Inferior parietal cortex (tissue), 1 donor: ENCODE results near the gene NKAPD1.
"Not testable (repeated sequence)": the region's sequence is repeated elsewhere in the genome, so short reads cannot be mapped to it uniquely, and the experiment has no call there.

Experiments
- DNase-seq: peaks from one replicate; pipeline ENCODE4 v3.0.0-alpha.2; 2016; ENCODE audit errors: extremely low spot score

The NKAPD1 gene, protein sequence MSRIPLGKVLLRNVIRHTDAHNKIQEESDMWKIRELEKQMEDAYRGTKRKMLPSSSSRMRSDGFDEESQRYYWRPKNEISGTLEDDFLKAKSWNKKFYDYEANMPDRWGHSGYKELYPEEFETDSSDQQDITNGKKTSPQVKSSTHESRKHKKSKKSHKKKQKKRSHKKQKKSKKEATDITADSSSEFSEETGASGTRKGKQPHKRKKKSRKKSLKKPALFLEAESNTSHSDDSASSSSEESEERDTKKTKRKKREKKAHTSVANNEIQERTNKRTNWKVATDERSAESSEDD

DNA sequence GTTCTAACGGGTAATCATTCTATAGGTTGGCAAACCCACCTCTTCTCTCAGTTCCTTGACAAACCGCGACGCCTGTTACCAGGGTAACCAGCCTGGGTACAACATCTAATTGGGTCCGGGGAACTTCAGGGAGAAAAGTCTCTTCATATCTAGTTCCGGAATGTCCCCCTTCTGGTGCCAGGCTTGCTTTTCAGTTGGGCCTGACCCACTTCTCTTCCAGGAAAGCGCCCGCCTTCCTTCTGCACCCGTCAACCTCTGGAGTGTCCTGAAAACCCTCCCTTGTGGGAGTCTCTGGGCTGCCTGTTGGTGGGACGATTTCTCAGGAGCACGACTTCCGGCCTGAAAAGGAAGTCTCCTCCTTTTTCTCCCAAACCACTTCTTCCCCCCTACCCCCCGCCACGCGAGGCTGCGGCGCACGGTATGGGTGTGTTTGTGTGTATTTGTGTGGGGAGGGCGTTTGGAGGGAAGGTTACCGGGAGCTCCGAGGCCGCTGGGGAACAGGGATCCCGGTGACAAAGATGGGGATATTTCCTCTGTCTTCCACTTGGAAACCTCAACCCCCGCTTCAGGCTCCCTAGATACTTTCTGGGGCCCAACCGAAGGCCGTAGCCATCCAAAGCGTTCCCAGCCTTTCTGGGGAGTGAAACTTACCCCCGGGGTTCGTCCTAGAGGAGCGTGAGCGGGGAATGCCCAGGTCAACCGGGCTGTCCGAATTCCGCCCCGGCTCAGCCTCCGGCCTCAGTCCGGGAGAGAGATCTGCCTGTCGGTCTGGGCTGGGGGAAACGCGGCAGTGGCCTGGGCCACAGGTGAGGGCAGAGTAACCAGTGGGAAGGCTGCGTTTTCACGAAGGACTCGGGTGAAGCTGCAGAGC lies at the start of gene NKAPD1, which contains the start of gene PIH1D2:
Gene NKAPD1, plus strand, starts transcription at position 359 of the 871 bp plus-strand sequence. CDS start 1,276 bp downstream, outside the sequence.
Gene PIH1D2, minus strand, starts transcription at position 77 of the 871 bp plus-strand sequence. CDS start 843 bp downstream, outside the sequence.
- DNase-seq = peak; percentile 95

DNA sequence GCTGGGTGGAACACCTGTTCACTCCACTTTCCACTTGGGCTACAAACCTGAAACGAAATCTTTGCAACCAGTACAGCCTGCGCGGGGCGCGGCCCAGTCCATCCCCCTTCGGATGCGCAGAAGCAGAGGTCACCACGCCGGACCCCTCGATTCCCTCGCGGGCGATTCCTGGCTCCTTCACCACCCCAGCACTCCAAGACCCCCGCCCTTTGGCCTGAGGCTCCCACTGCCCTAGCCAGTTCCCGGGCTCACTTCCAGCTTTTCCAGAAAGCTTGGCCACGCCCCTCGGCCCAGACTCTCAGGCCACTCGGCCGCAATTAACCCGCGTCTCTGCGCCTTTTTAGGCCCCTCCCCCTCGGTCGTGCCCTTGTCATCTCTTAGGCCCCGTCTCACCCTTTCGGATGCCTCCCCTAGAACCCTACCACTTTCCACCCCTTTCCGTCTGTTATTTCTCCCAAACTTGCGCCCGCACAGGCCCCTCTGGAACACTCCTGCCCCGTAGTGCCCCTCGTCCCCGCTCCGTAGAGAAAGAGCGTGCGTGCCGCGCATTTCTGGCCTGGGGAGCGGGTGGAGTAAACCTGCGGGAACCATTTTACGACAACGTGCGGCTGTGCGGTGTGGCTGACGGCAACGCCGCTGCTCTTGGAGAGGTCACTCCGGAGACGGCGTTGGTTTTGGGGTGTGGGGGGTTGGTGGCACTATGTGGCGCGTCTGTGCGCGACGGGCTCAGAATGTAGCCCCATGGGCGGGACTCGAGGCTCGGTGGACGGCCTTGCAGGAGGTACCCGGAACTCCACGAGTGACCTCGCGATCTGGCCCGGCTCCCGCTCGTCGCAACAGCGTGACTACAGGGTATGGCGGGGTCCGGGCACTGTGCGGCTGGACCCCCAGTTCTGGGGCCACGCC lies 49.1 kb upstream of the NKAPD1 start, which contains the start of gene DLAT:
Gene DLAT, plus strand, starts transcription at position 636 of the 906 bp plus-strand sequence. Its CDS starts 65 bp downstream, at position 701.
- DNase-seq = peak; percentile 83

DNA sequence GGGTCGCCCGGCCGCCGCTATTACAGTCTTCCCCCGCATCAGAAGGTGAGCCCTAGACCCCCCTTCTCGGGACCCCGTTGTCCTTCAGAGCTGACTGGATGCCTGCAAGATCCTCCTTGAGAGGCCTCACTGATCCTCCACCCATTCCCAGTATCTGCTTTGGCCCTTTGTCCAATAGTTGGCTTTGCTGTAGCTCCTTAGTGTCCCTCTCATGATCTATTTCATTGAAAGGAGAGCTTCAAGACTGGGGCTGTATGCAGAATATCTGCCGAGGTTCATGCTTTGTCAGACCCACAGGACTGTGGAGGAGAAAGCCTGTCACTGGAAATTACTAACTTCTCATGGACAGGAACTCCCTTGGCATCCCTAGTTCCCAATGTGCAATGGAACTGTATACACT lies 48.4 kb upstream of the NKAPD1 start:
- DNase-seq = no peak

DNA sequence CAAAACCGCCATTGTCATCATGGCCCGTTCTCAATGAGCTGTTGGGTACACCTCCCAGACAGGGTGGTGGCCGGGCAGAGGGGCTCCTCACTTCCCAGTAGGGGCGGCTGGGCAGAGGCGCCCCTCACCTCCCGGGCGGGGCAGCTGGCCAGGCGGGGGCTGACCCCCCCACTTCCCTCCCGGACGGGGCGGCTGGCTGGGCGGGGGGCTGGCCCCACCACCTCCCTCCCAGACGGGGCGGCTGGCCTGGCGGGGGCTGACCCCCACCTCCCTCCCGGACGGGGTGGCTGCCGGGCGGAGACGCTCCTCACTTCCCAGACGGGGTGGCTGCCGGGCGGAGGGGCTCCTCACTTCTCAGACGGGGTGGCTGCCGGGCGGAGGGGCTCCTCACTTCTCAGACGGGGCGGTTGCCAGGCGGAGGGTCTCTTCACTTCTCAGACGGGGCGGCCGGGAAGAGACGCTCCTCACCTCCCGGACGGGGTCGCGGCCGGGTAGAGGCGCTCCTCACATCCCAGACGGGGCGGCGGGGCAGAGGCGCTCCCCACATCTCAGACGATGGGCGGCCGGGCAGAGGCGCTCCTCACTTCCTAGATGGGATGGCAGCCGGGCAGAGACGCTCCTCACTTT lies 47.2 kb upstream of the NKAPD1 start:
- not testable (repeated sequence) for DNase-seq

DNA sequence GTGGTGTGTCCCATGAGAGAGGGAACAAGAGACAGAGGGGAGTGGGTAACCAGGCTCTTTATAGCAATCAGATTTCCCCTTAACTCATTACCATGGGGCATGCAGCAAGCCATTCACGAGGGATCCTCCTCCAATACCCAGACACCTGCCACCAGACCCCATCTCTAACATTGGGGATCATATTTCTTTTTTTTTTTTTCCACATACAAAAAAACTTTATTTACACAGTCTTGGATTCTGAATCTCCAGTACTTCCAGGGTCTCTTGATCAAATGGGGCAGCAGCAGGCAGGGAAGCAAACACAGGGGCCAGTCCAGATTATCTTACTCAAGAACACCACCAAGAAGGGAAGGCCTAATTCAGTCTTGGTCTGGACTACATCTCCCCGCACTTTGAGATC lies 44.6 kb upstream of the NKAPD1 start:
- no peak for DNase-seq

DNA sequence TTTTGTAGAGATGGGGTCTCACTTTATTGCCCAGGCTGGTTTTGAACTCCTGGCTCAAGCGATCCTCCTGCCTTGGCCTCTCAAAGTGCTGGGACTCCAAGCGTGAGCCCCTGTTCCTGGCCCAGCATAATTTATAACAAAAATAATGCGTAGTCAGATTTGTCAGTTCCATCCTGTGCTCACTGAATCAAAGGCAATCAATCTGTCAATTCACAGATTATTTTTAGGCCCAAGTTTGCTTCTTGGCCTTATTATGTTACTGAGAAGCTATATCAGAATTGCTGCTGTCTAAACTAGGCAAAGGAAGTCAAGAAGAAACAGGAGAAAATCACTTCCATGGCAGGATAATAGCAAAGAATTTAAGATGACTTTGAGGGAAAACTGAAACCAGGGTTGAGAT lies 40.2 kb upstream of the NKAPD1 start:
- no peak for DNase-seq

DNA sequence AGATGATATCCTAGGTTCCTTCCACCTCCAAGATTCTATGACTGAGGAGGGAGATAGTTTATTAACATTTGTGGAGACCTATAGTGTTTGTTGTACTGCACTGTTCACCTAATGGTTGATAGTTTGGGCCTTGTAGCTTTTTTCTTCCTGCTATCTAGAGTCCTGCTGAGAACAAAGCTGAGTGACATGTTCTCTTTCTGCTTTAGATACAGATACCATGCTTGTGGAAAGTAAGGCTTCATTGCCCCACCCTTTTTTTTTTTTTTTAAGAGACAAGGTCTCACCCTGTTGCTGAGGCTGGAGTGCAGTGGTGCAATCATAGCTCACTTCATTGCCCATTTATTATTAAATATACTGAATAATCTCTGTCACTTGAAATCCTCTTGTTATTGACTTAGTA lies 36.6 kb upstream of the NKAPD1 start:
- DNase-seq = no peak

DNA sequence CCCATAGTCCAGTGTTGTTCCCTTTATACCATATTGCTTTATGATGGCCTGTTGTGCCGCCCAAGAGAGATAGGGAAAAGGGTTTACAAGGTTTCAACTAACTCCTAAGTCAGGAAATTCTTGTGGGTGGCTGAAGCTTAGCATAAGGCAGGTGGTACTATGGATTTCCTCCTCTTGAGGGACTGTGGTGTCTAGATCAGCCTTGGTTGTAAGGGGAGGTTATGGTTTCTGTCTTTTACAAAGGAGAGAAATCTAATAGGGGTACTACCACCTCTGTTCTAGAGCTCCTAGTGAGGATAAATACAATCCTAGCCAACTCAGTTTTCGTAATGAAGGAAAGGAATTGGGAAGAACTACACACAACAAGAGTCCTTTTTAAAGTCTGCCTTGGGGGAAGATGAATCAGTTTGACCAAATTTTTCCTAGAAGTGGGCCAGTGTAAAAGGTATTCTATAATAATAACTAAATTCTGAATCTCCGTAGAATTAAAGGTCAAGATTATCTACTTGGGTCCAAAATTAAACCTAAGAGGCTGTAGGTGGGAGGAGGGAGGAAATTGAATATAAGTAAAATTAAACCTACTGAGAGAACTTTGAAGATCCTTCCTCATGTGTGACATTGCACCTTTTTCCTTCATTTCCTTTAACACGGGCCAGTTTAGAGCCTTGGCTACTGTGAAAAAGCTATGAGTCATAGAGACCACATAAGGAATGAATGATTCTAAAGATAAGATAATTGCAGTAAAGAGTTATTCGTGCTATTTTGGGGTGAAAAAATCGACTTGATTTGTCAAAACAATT lies 31.7 kb upstream of the NKAPD1 start:
- DNase-seq = no peak

DNA sequence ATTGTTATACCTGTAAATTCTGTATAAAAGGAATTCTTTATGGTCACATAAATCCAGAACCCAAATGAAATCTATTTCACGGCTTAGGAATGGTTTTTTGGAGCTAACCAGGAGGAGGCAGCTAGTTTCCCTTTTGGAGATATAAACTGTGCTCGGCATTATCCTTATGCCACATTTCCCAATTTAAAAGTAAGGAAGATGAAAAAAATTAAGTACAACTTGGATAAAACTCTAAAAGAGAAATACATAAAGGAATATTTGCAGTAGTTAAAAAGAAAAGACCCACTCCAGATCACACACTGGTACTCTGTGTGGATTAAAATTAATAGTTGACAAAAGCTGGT lies 31.2 kb upstream of the NKAPD1 start:
- DNase-seq = no peak

DNA sequence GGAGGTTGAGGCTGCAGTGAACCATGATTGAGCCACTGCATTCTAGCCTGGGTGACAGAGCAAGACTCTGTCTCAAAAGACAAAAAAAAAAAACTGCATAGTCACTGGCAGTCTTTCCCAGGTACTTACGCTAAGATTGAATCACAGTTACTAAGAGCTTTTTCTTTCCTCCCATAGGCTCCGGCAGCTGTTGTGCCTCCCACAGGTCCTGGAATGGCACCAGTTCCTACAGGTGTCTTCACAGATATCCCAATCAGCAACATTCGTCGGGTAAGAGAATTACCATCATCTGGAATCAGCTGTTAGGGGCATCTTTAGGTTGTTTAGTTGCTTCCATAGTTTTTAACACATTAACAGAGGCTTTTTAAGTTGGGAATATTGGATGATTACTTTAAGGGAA lies 29.1 kb upstream of the NKAPD1 start:
- no peak for DNase-seq

DNA sequence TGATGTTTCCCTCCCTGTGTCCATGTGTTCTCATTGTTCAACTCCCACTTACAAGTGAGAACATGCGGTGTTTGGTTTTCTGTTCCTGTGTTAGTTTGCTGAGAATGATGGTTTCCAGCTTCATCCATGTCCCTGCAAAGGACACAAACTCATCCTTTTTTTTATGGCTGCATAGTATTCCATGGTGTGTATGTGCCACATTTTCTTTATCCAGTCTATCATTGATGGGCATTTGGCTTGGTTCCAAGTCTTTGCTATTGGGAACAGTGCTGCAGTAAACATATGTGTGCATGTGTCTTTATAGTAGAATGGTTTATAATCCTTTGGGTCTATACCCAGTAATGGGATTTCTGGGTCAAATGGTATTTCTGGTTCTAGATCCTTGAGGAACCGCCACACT lies 27.5 kb upstream of the NKAPD1 start:
- not testable (repeated sequence) for DNase-seq

DNA sequence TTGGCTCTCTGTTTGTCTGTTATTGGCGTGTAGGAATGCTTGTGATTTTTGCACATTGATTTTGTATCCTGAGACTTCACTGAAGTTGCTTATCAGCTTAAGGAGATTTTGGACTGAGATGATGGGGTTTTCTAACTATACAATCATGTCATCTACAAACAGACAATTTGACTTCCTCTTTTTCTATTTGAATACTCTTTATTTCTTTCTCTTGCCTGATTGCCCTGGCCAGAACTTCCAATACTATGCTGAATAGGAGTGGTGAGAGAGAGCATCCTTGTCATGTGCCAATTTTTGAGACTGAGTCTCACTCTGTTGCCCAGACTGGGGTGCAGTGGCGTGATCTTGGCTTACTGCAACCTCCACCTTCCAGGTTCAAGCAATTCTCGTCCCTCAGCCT lies 25.8 kb upstream of the NKAPD1 start:
- not testable (repeated sequence) for DNase-seq

DNA sequence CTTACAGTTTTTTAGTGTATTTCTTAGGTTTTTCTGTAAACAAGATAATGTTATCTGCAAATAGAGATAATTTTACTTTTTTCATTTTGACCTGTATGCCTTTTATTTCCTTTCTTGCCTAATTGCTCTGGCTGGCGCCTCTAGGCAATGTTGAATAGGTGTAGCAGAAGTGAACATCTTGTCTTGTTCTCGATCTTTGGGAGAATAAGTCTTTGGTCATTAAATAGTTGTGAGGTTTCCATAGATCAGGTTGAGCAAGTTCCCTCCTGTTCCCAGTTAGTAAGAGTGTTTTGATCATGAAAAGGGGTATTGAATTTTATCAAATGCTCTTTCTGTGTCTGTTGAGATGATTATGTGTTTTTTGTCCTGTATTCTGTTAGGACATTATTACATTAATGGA lies 24.3 kb upstream of the NKAPD1 start:
- DNase-seq = no peak

DNA sequence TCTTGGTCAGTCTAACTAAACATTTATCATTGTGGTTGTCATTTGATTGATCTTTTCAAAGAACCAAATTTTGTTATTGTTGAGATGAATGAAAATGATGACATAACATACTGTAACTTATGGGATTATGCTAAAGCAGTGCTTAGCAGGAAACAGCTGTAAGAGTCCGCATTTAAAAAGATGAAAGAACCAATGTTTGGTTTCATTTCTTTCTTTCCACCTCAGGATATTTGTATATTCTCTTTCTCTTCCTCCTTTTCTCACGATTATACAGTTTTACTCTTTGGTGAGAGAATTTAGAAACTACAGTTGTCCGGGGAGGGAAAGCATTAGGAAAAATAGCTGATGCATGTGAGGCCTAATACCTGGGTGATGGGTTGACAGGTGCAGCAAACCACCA lies 23.4 kb upstream of the NKAPD1 start:
- no peak for DNase-seq

DNA sequence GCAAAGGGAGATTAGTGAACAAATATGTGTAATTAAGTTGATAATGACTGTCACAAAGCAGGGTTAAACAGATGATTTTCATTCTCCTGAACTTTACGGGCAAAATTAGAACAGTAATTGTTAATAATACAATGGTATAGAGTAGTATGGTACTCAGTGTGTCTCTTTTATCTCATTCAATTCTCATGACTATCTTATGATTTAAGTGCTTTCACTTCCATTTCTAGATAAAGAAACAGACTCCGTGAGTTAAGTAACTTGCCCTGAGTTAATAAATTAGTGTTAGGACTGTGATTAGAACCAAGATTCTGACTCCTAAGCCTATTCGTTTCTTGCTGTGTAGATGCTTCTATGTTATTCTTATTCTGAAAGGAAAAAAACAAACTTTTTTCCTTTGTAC lies 22.3 kb upstream of the NKAPD1 start:
- no peak for DNase-seq

DNA sequence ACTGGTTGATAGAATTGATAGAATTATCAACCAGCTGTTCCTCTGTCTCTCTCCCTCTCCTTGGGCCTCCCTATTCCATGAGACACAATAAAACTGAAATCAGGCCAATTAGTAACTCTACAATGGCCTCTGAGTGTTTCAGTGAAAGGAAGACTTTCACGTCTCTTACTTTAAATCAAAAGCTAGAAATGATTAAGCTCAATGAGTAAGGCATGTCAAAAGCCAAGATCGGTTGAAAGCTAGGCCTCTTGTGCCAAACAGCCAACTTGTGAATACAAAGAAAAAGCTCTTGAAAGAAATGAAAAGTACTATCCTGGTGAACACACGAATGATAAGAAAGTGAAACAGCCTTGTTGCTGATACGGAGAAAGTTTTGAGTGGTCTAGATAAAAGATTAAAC lies 16.9 kb upstream of the NKAPD1 start:
- no peak for DNase-seq

DNA sequence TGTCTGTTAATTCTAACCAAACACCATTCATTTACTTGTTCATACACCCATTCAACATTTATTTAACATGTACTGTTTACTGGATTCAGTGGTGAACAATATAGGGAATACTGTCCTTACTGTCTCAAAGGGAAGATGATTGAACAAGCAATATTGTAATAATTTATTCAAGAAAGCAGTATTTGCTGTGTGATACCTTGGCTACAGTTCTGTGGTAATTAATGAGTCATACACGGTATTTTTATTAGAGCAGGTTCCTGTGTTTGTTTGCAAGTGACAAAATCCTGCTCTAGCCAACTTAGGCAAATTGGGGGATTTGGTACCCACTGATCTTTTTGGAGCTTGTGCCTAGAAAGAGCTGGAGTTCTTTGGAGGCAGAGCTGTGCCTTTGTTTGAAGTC lies 16.0 kb upstream of the NKAPD1 start:
- DNase-seq = no peak

DNA sequence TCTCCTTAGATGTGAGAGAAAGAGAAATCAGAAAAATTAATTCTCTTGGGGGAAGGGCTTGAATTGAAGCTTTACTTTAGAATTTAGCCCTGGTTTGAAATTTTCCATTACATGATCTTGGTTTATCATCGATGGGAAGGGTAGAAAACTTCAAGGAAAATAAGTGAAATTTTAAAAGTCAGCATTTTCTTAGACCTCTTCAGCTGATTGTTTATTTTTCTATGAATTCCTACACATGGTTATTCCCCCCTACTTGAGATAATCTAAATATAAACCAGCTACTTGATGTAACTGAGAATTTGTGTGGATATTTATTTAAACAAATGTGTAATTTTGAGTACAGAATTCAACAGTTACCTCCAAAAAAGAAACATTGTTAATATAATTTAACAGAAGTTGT lies 11.2 kb upstream of the NKAPD1 start:
- no peak for DNase-seq

DNA sequence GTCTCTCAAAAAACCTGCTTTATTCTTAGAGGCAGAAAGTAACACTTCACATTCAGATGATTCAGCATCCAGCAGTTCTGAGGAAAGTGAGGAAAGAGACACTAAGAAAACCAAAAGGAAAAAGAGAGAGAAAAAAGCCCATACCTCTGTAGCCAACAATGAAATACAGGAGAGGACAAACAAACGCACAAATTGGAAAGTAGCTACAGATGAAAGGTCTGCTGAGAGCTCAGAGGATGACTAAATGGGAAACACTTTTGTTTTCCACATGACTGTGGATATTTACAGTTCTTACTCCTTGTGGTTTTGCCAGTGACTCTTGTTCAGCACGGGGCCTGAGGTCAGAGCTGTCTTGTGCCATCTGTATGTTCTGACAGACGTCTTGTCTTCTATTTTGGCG lies 8.6 kb downstream of the NKAPD1 start:
- DNase-seq = no peak

DNA sequence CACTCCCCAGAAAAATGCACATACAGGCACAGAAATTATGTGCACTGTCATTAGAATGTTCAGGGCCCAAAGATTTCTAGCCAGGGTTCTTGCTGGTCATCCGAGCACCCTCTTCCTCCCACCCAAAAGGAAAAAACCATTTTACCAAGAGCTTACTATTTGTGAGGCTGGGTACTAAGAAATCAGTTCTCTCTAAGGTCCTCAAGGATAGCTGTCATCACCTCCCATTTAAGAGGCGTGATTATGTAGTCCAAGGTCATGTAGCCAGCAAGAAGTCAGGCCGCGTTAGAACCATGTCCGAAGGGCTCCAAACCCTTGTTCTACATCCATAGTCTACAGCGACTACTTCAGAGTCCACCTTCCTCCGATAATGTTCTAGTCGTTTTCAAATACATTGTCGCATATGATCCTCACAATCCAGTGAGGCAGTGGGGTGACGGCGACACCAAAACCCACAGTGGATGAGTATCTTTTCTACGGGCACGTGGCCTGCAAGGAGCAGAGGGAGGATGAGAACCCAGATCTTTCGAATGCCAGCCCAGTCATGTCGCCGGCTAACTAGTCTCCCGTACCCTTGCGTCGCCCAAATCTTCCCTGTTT lies 11.8 kb downstream of the NKAPD1 start:
- peak; percentile 6 for DNase-seq
